Smooth muscle cell (in vitro differentiated cells): Measurements from ENCODE around the gene EP400. TPM values are rescaled to one million over a fixed set of nuclear protein-coding genes. Genes with fewer than 3 reads are reported as not detected.

ENCODE experiments used
- DNase-seq: peaks from one replicate; lab custom pipeline; 2025; ENCODE audit not compliant: unreplicated experiment; lab: John Stamatoyannopoulos, UW
- H2AFZ ChIP-seq: fragments of 200-600 bp; sonication (generic); 2 replicates; pipeline ENCODE4 v1.6.0; 2016; ENCODE audit warnings: antibody characterized with exemption, low read depth, mild to moderate bottlenecking
- H3F3A ChIP-seq: fragments of 200-600 bp; sonication (generic); 2 replicates; pipeline ENCODE4 v1.6.0; 2017; ENCODE audit warnings: antibody characterized with exemption, low read depth
- H3K27ac ChIP-seq: fragments of 200-600 bp; sonication (generic); 2 replicates; pipeline ENCODE4 v1.5.1; 2016; ENCODE audit warnings: low read depth, mild to moderate bottlenecking
- H3K27me3 ChIP-seq: fragments of 200-600 bp; sonication (generic); 2 replicates; pipeline ENCODE4 v1.6.1; 2016; ENCODE audit warnings: low read depth, mild to moderate bottlenecking
- H3K36me3 ChIP-seq: fragments of 200-600 bp; sonication (generic); 2 replicates; pipeline ENCODE4 v1.5.1; 2016; ENCODE audit warnings: low read depth
- H3K4me1 ChIP-seq: fragments of 200-600 bp; sonication (generic); 2 replicates; pipeline ENCODE4 v1.5.1; 2016; ENCODE audit warnings: low read depth
- H3K4me2 ChIP-seq: fragments of 200-600 bp; sonication (generic); 2 replicates; pipeline ENCODE4 v1.6.0; 2016; ENCODE audit warnings: mild to moderate bottlenecking
- H3K4me3 ChIP-seq: fragments of 200-600 bp; sonication (generic); 2 replicates; pipeline ENCODE4 v1.5.1; 2016; ENCODE audit warnings: mild to moderate bottlenecking
- H3K79me2 ChIP-seq: fragments of 200-600 bp; sonication (generic); 2 replicates; pipeline ENCODE4 v1.6.0; 2016; ENCODE audit warnings: low read depth, mild to moderate bottlenecking
- H3K9ac ChIP-seq: fragments of 200-600 bp; sonication (generic); 2 replicates; pipeline ENCODE4 v1.6.0; 2016; ENCODE audit warnings: low read depth
- H3K9me3 ChIP-seq: fragments of 200-600 bp; sonication (generic); replicated peaks from 2 replicates; pipeline ENCODE4 v1.5.1; 2016; ENCODE audit warnings: low read depth
- H4K20me1 ChIP-seq: fragments of 200-600 bp; sonication (generic); 2 replicates; pipeline ENCODE4 v1.6.0; 2016; ENCODE audit warnings: low read depth
- CTCF ChIP-seq: fragments of 200-600 bp; sonication (generic); IDR thresholded peaks from 2 replicates; pipeline ENCODE4 v1.5.1; 2017; ENCODE audit warnings: borderline replicate concordance, mild to moderate bottlenecking, antibody characterized with exemption; ENCODE audit not compliant: insufficient read depth, poor library complexity, severe bottlenecking
- WGBS: methylation state at CpG from one replicate; pipeline ENCODE4 v1.1.7; 2016; ENCODE audit warnings: low lambda C conversion rate; 5-methylcytosine and 5-hydroxymethylcytosine counted together
- polyA plus RNA-seq: library from polyadenylated mRNA; unstranded; fragments of >200 nt; fragmentation: Nextera tagmentation; extraction: Ambion mirVana; gene quantifications from 2 replicates; pipeline ENCODE4 v1.2.1, GENCODE V29; 2016
- total RNA-seq: library from RNA; depleted of rRNA; stranded (reverse); fragments of >200 nt; gene quantifications from 2 replicates; pipeline ENCODE4 v1.2.3, GENCODE V29; 2014

EP400 gene
- total and polyA plus RNA-seq, 2 experiments from 2014 or later, result 6.6 to 13.6 TPM

GRCh38 chr12:132012919-132013568 is 63.3 kb downstream of the EP400 start:
- Histone ChIP-seq H3K9ac (no peak overlapping the region), H3K4me1 (no peaks in the 10 kb centered on the region), H3K36me3 (no peaks in the 10 kb centered on the region), H3K27me3 (no peaks in the 10 kb centered on the region), H3K4me2 (no peak overlapping the region), H3K27ac (no peak overlapping the region), H4K20me1 (peaks cover 4% of the 10 kb centered on the region), H3K4me3 (no peak overlapping the region), H3F3A (no peaks in the 10 kb centered on the region), H3K9me3 (no peaks in the 10 kb centered on the region), H2AFZ (no peak overlapping the region), H3K79me2 (no peaks in the 10 kb centered on the region)
- no peak for TF ChIP-seq CTCF
- WGBS, result 93% methylated on average over 20 of the region's 20 CpGs
- no peak for DNase-seq

GRCh38 chr12:132014092-132014914 is 64.6 kb downstream of the EP400 start:
- Histone ChIP-seq H2AFZ (no peak overlapping the region), H3K27ac (no peak overlapping the region), H3K9me3 (no peaks in the 10 kb centered on the region), H3K9ac (no peak overlapping the region), H3K36me3 (peaks cover 3% of the 10 kb centered on the region), H3K27me3 (no peaks in the 10 kb centered on the region), H3K4me3 (no peak overlapping the region), H3K4me1 (no peaks in the 10 kb centered on the region), H4K20me1 (peaks cover 4% of the 10 kb centered on the region), H3K79me2 (no peaks in the 10 kb centered on the region), H3F3A (no peaks in the 10 kb centered on the region), H3K4me2 (no peak overlapping the region)
- no peak for TF ChIP-seq CTCF
- no peak for DNase-seq
- 95% methylated on average over 22 of the region's 22 CpGs for WGBS

GRCh38 chr12:132014915-132015280 is 65.2 kb downstream of the EP400 start:
- Histone ChIP-seq H3K4me1 (no peaks in the 10 kb centered on the region), H3K79me2 (no peaks in the 10 kb centered on the region), H3K4me2 (no peak overlapping the region), H2AFZ (no peak overlapping the region), H3K27me3 (no peaks in the 10 kb centered on the region), H3K36me3 (peaks cover 3% of the 10 kb centered on the region), H3K9me3 (no peaks in the 10 kb centered on the region), H3F3A (no peaks in the 10 kb centered on the region), H3K4me3 (no peak overlapping the region), H4K20me1 (peaks cover 4% of the 10 kb centered on the region), H3K27ac (no peak overlapping the region), H3K9ac (no peak overlapping the region)
- TF ChIP-seq CTCF, result no peak
- DNase-seq, result no peak
- WGBS, result 95% methylated on average over 7 of the region's 7 CpGs
